SK-N-SH treated with all-trans-retinoic acid at 6 μM for 48 hours (cell line): Measurements from ENCODE around the gene KCNA5.

Source experiments
- CSDC2 ChIP-seq: fragments of 250-450 bp; sonication (Bioruptor Pico); IDR thresholded peaks from 2 replicates; pipeline ENCODE4 v1.5.0; 2020; ENCODE audit warnings: mild to moderate bottlenecking, moderate library complexity
- OSR1 ChIP-seq: fragments of 250-450 bp; sonication (Bioruptor Pico); IDR thresholded peaks from 2 replicates; pipeline ENCODE4 v1.8.0; 2022; ENCODE audit warnings: moderate library complexity, mild to moderate bottlenecking, inconsistent platforms
- RARB ChIP-seq: fragments of 250-450 bp; sonication (Bioruptor Pico); IDR thresholded peaks from 2 replicates; pipeline ENCODE4 v1.8.0; 2021; ENCODE audit warnings: mild to moderate bottlenecking, moderate library complexity
- ZFP3 ChIP-seq: fragments of 250-450 bp; sonication (Bioruptor Pico); IDR thresholded peaks from 2 replicates; pipeline ENCODE4 v1.5.0; 2020; ENCODE audit warnings: mild to moderate bottlenecking, moderate library complexity
- ZNF565 ChIP-seq: fragments of 450-650 bp; formaldehyde crosslinking; conservative IDR thresholded peaks from 2 replicates; pipeline ENCODE4 v1.5.0; 2020; ENCODE audit warnings: low read depth, mild to moderate bottlenecking, moderate library complexity
- TF ChIP-seq, protein P1 (sequence below): fragments of 250-450 bp; sonication (Bioruptor Pico); IDR thresholded peaks from 2 replicates; pipeline ENCODE4 v1.5.1; 2020; ENCODE audit warnings: low read depth, mild to moderate bottlenecking, moderate library complexity
- TF ChIP-seq, protein P2 (sequence below): fragments of 250-450 bp; sonication (Bioruptor Pico); IDR thresholded peaks from 2 replicates; pipeline ENCODE4 v1.8.0; 2021; ENCODE audit warnings: low read depth, mild to moderate bottlenecking, moderate library complexity, borderline replicate concordance

DNA sequence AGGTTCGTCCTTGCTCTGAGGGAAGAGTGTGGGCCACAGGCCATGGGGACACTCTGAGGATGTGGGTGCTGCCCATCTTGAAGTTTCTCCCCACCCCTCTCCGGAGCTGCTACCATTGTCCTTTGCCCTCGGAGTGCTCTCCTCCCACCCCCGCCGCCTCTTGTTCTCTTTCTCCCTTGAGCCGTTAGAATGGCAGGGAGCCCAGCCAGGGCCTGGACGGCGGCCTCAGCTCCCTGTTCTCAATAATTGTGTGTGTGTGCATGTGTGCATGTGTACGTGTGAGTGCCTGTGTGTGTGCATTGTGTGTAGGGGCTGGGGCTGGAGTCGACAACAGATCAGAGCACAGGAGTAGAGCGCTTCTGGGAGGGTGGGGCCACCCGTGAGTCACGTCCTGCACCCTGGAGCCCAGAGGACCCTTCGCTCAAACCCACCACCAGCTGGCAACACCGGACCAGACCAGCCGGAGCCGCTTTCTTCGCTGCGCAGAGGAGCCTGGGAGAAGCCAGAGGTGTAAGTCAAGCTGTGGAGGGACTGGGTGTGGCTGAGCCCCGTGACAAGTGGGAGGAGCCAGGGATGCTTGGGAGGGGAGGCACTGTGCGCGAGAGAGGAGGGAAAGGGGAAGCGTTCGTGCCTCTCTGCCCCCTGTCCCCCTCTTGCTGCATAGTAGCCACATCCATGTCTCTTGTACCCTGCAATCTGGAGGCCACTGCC lies 25.9 kb upstream of the KCNA5 start:
- TF ChIP-seq CSDC2 (CRISPR knock-in tag) (no peak), ZNF565 (CRISPR knock-in tag) (no peak), ZFP3 (CRISPR knock-in tag) (no peak), OSR1 (CRISPR knock-in tag) (no peak), RARB (no peak)
- TF ChIP-seq, protein P1, sequence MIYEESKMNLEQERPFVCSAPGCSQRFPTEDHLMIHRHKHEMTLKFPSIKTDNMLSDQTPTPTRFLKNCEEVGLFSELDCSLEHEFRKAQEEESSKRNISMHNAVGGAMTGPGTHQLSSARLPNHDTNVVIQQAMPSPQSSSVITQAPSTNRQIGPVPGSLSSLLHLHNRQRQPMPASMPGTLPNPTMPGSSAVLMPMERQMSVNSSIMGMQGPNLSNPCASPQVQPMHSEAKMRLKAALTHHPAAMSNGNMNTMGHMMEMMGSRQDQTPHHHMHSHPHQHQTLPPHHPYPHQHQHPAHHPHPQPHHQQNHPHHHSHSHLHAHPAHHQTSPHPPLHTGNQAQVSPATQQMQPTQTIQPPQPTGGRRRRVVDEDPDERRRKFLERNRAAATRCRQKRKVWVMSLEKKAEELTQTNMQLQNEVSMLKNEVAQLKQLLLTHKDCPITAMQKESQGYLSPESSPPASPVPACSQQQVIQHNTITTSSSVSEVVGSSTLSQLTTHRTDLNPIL (CRISPR knock-in tag): no peak
- TF ChIP-seq, protein P2, sequence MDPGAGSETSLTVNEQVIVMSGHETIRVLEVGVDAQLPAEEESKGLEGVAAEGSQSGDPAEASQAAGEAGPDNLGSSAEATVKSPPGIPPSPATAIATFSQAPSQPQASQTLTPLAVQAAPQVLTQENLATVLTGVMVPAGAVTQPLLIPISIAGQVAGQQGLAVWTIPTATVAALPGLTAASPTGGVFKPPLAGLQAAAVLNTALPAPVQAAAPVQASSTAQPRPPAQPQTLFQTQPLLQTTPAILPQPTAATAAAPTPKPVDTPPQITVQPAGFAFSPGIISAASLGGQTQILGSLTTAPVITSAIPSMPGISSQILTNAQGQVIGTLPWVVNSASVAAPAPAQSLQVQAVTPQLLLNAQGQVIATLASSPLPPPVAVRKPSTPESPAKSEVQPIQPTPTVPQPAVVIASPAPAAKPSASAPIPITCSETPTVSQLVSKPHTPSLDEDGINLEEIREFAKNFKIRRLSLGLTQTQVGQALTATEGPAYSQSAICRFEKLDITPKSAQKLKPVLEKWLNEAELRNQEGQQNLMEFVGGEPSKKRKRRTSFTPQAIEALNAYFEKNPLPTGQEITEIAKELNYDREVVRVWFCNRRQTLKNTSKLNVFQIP (CRISPR knock-in tag): no peak
